MCF 10A (cell line): ENCODE measurements around the gene GNG2. TPM values are rescaled to one million over a fixed set of nuclear protein-coding genes. Genes with fewer than 3 reads are reported as not detected.

ENCODE experiments used
- BruUV-seq: library from RNA; stranded (reverse); fragments of 400-500 nt; replicated peaks from 2 replicates; lab custom pipeline; 2021; lab: Mats Ljungman, UMichigan
- CTCF ChIA-PET: fragments of 300-600 bp; sonication (Branson Sonifier 250); formaldehyde crosslinking; extraction: SDS; loops from one replicate; lab custom pipeline; 2021; ENCODE audit warnings: antibody characterized with exemption, inconsistent platforms; lab: Yijun Ruan, JAX
- POLR2A ChIA-PET: fragments of 300-600, 350-650 bp; sonication (Branson Sonifier 250); formaldehyde crosslinking; extraction: SDS; loops from one replicate; lab custom pipeline; 2020; ENCODE audit warnings: antibody characterized with exemption, inconsistent platforms; lab: Yijun Ruan, JAX
- DNase-seq: peaks from one replicate; pipeline ENCODE4 v3.0.0-alpha.2; 2018; ENCODE audit not compliant: unreplicated experiment
- H3K27ac Mint-ChIP-seq: one replicate; pipeline ENCODE4 v1.8.0; 2022; ENCODE audit warnings: mild to moderate bottlenecking, low read depth, mixed read lengths; ENCODE audit not compliant: unreplicated experiment
- H3K27me3 Mint-ChIP-seq: one replicate; pipeline ENCODE4 v1.8.0; 2022; ENCODE audit warnings: mixed read lengths; ENCODE audit not compliant: insufficient read depth, unreplicated experiment
- H3K36me3 Mint-ChIP-seq: one replicate; pipeline ENCODE4 v1.8.0; 2022; ENCODE audit warnings: mild to moderate bottlenecking, moderate library complexity, mixed read lengths; ENCODE audit not compliant: insufficient read depth, unreplicated experiment
- H3K4me1 Mint-ChIP-seq: one replicate; pipeline ENCODE4 v1.8.0; 2022; ENCODE audit warnings: mixed read lengths; ENCODE audit not compliant: insufficient read depth, unreplicated experiment
- H3K4me3 Mint-ChIP-seq: one replicate; pipeline ENCODE4 v1.8.0; 2022; ENCODE audit warnings: mild to moderate bottlenecking, moderate library complexity, mixed read lengths; ENCODE audit not compliant: unreplicated experiment
- H3K9me3 Mint-ChIP-seq: one replicate; pipeline ENCODE4 v1.8.0; 2022; ENCODE audit warnings: mixed read lengths; ENCODE audit not compliant: unreplicated experiment
- CTCF ChIP-seq: fragments of 200-600 bp; IDR thresholded peaks from one replicate; pipeline ENCODE4 v1.8.0; 2022; ENCODE audit warnings: antibody characterized with exemption, mild to moderate bottlenecking; ENCODE audit not compliant: unreplicated experiment
- intact Hi-C: fragments of 100-400 bp; cut with micrococcal nuclease; formaldehyde crosslinking; loops from 2 replicates; pipeline ENCODE4 v1.14.1; 2022
- total RNA-seq: library from RNA; stranded (reverse); gene quantifications from 2 replicates; pipeline ENCODE4 v1.2.3, GENCODE V29; 2022

GNG2 gene
- total RNA-seq, 1 experiment from 2014 or later = 0.28 TPM

- no peak overlapping the region for H3K4me3 Mint-ChIP-seq
- intact Hi-C loops = no loop called here
- no peak for DNase-seq
- no peaks in the 10 kb centered on the region for H3K36me3 Mint-ChIP-seq
- H3K4me1 Mint-ChIP-seq = peaks cover 14% of the 10 kb centered on the region
- no TSS peak for BruUV-seq
- ChIA-PET CTCF (no interaction called here), POLR2A (interaction anchor here (1.0 kb wide), 1 partner anchor 167 kb away, joined by 3 read pairs; no protein-coding TSS in a partner anchor)
- no peak for TF ChIP-seq CTCF
- H3K9me3 Mint-ChIP-seq = no peaks in the 10 kb centered on the region
- H3K27me3 Mint-ChIP-seq = peaks cover 12% of the 10 kb centered on the region
- H3K27ac Mint-ChIP-seq = no peak overlapping the region
These were observed 36.2 kb upstream of the GNG2 start for GRCh38 chr14:51824191-51824590.

- ChIA-PET CTCF (no interaction called here), POLR2A (no interaction called here)
- H3K9me3 Mint-ChIP-seq = no peaks in the 10 kb centered on the region
- no peaks in the 10 kb centered on the region for H3K27me3 Mint-ChIP-seq
- H3K4me1 Mint-ChIP-seq = peaks cover 14% of the 10 kb centered on the region
- TF ChIP-seq CTCF = no peak
- intact Hi-C loops = no loop called here
- no peak overlapping the region for H3K4me3 Mint-ChIP-seq
- DNase-seq = no peak
- no TSS peak for BruUV-seq
- no peak overlapping the region for H3K27ac Mint-ChIP-seq
- no peaks in the 10 kb centered on the region for H3K36me3 Mint-ChIP-seq
These were observed 34.5 kb upstream of the GNG2 start for GRCh38 chr14:51825926-51826325.

- TF ChIP-seq CTCF = no peak
- H3K27ac Mint-ChIP-seq = no peak overlapping the region
- ChIA-PET POLR2A (interaction anchor here (1.1 kb wide), 1 partner anchor 16 kb away, joined by 4 read pairs; no protein-coding TSS in a partner anchor), CTCF (interaction anchor here (0.7 to 2.8 kb wide), 8 partner anchors 8 to 632 kb away, joined by 3 to 17 read pairs (median 3); no protein-coding TSS in a partner anchor)
- no peak overlapping the region for H3K4me3 Mint-ChIP-seq
- no peaks in the 10 kb centered on the region for H3K9me3 Mint-ChIP-seq
- DNase-seq = peak; percentile 72
- BruUV-seq = no TSS peak
- peaks cover 6% of the 10 kb centered on the region for H3K4me1 Mint-ChIP-seq
- no peaks in the 10 kb centered on the region for H3K27me3 Mint-ChIP-seq
- intact Hi-C loops = loop anchor here (2.0 kb wide), 1 partner anchor 151 kb away; no protein-coding TSS in a partner anchor
- no peaks in the 10 kb centered on the region for H3K36me3 Mint-ChIP-seq
These were observed 32.2 kb upstream of the GNG2 start for GRCh38 chr14:51828017-51828797.

GRCh38 chr14:51834240-51834639 lies 26.2 kb upstream of the GNG2 start:
- CTCF ChIA-PET = interaction anchor here (0.9 kb wide), 1 partner anchor 144 kb away, joined by 4 read pairs; no protein-coding TSS in a partner anchor
- peaks cover 4% of the 10 kb centered on the region for H3K4me1 Mint-ChIP-seq
- TF ChIP-seq CTCF = no peak
- H3K36me3 Mint-ChIP-seq = no peaks in the 10 kb centered on the region
- BruUV-seq = no TSS peak
- H3K4me3 Mint-ChIP-seq = no peak overlapping the region
- intact Hi-C loops = no loop called here
- H3K9me3 Mint-ChIP-seq = no peaks in the 10 kb centered on the region
- H3K27ac Mint-ChIP-seq = no peak overlapping the region
- no peaks in the 10 kb centered on the region for H3K27me3 Mint-ChIP-seq
- POLR2A ChIA-PET = no interaction called here
- DNase-seq = no peak
